CD4-positive, alpha-beta T cell (primary cell): Measurements from ENCODE around the gene MYCN. TPM values are rescaled to one million over a fixed set of nuclear protein-coding genes. Genes with fewer than 3 reads are reported as not detected.
"Not testable (repeated sequence)": the region's sequence is repeated elsewhere in the genome, so short reads cannot be mapped to it uniquely, and the experiment has no call there.

Experiments
- ATAC-seq: fragments of 200-7000 bp; cut with Tn5 transposase; one replicate; pipeline ENCODE4 v1.10.0; 2022; ENCODE audit warnings: mild to moderate bottlenecking; ENCODE audit not compliant: poor library complexity
- CTCF ChIA-PET: fragments of 350-600 bp; sonication (Branson Sonifier 250); formaldehyde crosslinking; loops from one replicate; lab custom pipeline; 2021; ENCODE audit warnings: antibody characterized with exemption, inconsistent platforms; lab: Charles Lee
- POLR2A ChIA-PET: fragments of 350-600 bp; sonication (Branson Sonifier 250); formaldehyde crosslinking; loops from one replicate; lab custom pipeline; 2021; ENCODE audit warnings: antibody characterized with exemption, inconsistent platforms; lab: Charles Lee
- DNase-seq, 14 experiments: peaks; one replicate each; pipeline ENCODE4 v3.0.0-alpha.2; 2013 to 2020; ENCODE audit warnings: mixed read lengths in 2 of 14
- H3K27ac ChIP-seq, 2 donors: one replicate each; pipeline versions ENCODE4 v1.5.1 to v1.7.0; 2013; ENCODE audit warnings: low read length in 2 of 2, low read depth in 1 of 2, mild to moderate bottlenecking in 1 of 2
- H3K27me3 ChIP-seq, 2 experiments: 1 replicate in 1 of 2; 2 replicates in 1 of 2; pipeline versions ENCODE4 v1.6.1 to v1.7.0; 2013; ENCODE audit warnings: low read length in 2 of 2, control low read depth in 1 of 2, mild to moderate bottlenecking in 1 of 2, moderate library complexity in 1 of 2; ENCODE audit not compliant: insufficient read depth in 2 of 2, control insufficient read depth in 1 of 2
- H3K36me3 ChIP-seq: one replicate; pipeline ENCODE4 v1.6.1; 2013; ENCODE audit warnings: low read length, control low read depth; ENCODE audit not compliant: insufficient read depth
- H3K4me1 ChIP-seq: one replicate; pipeline ENCODE4 v1.6.1; 2013; ENCODE audit warnings: low read length, control low read depth; ENCODE audit not compliant: insufficient read depth
- H3K4me3 ChIP-seq: one replicate; pipeline ENCODE4 v1.5.1; 2013; ENCODE audit warnings: mild to moderate bottlenecking, low read length, moderate library complexity
- H3K9me3 ChIP-seq, 2 experiments: 1 replicate in 1 of 2; 2 replicates in 1 of 2; pipeline versions ENCODE4 v1.6.1 to v1.7.0; 2013; ENCODE audit warnings: low read length in 2 of 2, mild to moderate bottlenecking in 2 of 2, control low read depth in 1 of 2, moderate library complexity in 1 of 2; ENCODE audit not compliant: control insufficient read depth in 1 of 2, insufficient read depth in 1 of 2
- H3K27ac Mint-ChIP-seq: one replicate; pipeline ENCODE4 v1.8.0; 2020; ENCODE audit warnings: mixed read lengths
- H3K27me3 Mint-ChIP-seq: one replicate; pipeline ENCODE4 v1.8.0; 2021; ENCODE audit warnings: mixed read lengths
- H3K36me3 Mint-ChIP-seq: one replicate; pipeline ENCODE4 v1.8.0; 2021; ENCODE audit warnings: low read depth, mixed read lengths
- H3K4me1 Mint-ChIP-seq: one replicate; pipeline ENCODE4 v1.8.0; 2021; ENCODE audit warnings: low read depth, mixed read lengths
- H3K4me3 Mint-ChIP-seq: one replicate; pipeline ENCODE4 v1.8.0; 2020; ENCODE audit warnings: mild to moderate bottlenecking, mixed read lengths
- H3K9me3 Mint-ChIP-seq: one replicate; pipeline ENCODE4 v1.8.0; 2020; ENCODE audit warnings: mixed read lengths
- intact Hi-C, 2 experiments: fragments of 100-400 bp; cut with DNase I in 1 of 2; cut with micrococcal nuclease in 1 of 2; formaldehyde crosslinking; loops; one replicate each; pipeline versions ENCODE4 v1.15.1 to v1.9.0; 2023 to 2025; cut with DNase I, micrococcal nuclease
- total RNA-seq, 174 experiments: library from RNA in 2 of 174; stranded (reverse) in 2 of 174; gene quantifications; one replicate each; pipeline ENCODE4 v1.2.3 and lab custom pipeline; 2021 to 2026
- TF ChIP-seq, protein P1 (sequence below): fragments of 200-600 bp; IDR thresholded peaks from one replicate; pipeline ENCODE4 v1.8.0; 2022; ENCODE audit warnings: antibody characterized with exemption, mild to moderate bottlenecking

Gene MYCN
- total RNA-seq, 2 experiments from 2014 or later, result 0.19 TPM; not detected in 1

DNA sequence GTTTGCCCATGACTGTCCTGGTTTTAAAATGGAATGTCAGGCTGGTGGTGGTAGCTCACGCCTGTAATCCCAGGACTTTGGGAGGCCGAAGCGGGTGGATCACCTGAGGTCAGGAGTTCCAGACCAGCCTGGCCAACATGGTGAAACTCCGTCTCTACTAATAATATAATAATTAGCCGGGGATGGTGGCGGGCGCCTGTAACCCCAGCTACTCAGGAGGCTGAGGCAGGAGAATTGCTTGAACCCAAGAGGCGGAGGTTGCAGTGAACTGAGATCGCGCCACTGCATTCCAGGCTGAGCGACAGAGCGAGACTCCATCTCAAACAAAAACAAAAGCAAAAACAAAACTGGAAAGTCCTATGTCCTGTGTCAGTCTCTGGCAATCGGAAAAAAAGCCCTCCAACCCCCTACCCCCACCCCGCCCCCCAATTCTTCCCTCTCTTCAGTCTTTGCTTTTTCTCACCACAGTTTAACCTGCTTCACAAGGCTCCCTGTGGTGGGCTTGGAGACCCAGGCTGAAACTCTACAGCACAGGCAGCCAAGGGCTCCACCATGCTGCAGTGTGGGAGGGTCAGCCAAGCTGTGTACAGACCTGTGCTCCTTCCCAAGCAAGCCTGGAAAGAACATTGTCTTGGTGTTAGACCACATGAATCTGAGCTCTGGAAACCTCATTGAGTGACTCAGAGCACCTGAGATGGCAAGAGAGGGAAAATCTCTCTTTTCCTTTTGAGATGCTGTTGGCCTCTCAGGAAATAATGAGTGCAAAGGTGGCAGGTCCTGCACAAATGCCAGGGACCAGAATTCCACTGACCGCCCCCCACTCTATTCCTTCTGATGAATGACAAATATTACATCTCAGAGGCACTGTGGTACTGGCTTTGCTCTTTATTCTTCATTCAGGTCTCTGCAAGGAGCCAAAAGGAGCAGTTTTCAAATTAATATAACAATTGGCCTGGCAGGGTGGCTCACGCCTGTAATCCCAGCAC, 16.7 kb downstream of the MYCN start:
- ChIA-PET CTCF (no interaction called here), POLR2A (interaction anchor here (1.5 kb wide), 1 partner anchor 9 kb away, joined by 4 read pairs; no protein-coding TSS in a partner anchor)
- Mint-ChIP-seq H3K4me3 (no peak overlapping the region), H3K27ac (no peak overlapping the region), H3K36me3 (no peaks in the 10 kb centered on the region), H3K4me1 (no peaks in the 10 kb centered on the region), H3K27me3 (no peaks in the 10 kb centered on the region), H3K9me3 (no peaks in the 10 kb centered on the region)
- intact Hi-C loops, result no loop called here
- Histone ChIP-seq H3K4me3 (no peak overlapping the region), H3K27me3 (no peaks in the 10 kb centered on the region), H3K4me1 (no peaks in the 10 kb centered on the region), H3K27ac (no peak overlapping the region), H3K36me3 (no peaks in the 10 kb centered on the region), H3K9me3 (no peaks in the 10 kb centered on the region)
- no peak for ATAC-seq
- TF ChIP-seq, protein P1, sequence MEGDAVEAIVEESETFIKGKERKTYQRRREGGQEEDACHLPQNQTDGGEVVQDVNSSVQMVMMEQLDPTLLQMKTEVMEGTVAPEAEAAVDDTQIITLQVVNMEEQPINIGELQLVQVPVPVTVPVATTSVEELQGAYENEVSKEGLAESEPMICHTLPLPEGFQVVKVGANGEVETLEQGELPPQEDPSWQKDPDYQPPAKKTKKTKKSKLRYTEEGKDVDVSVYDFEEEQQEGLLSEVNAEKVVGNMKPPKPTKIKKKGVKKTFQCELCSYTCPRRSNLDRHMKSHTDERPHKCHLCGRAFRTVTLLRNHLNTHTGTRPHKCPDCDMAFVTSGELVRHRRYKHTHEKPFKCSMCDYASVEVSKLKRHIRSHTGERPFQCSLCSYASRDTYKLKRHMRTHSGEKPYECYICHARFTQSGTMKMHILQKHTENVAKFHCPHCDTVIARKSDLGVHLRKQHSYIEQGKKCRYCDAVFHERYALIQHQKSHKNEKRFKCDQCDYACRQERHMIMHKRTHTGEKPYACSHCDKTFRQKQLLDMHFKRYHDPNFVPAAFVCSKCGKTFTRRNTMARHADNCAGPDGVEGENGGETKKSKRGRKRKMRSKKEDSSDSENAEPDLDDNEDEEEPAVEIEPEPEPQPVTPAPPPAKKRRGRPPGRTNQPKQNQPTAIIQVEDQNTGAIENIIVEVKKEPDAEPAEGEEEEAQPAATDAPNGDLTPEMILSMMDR, result no peak
- DNase-seq, result no peak

DNA sequence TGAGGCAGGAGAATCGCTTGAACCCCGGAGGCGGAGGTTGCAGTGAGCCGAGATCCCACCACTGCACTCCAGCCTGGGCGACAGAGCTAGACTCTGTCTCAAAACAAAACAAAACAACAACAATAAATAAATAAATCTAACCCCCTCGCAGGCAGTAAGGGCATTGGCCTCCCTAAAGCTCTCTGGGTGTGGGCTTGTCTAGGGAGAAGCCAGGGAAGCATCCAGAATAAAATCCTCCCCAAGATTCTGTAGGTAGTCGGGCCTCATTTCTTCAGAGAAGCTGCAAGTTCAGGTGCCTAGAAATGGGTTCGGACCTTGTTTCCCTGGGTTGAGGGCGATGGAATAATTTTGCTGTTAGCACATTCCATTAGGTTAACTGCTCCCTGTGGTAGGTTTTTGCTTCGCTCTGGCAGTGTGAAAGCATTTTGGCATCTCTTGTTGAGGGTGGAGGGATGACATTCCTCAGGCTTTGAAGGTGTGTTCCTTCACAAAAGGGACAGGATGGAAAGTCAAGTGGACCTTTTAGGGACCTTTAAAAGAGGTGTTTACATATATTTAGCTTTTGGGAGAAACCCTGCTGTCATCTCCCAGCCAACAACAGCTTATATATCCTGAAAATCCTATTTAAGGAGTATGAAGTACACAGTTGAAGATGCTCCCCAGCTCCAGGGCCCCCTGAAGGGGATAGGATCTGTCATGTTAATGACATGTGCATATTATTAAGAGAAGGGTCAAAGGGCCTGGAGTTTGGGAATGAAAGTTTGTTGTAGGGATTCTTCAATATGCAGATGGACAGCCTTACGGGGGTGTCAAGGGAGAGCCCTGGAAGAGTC, 17.7 kb downstream of the MYCN start:
- ChIA-PET POLR2A (no interaction called here), CTCF (no interaction called here)
- H3K27ac ChIP-seq, result no peak overlapping the region
- no peak overlapping the region for H3K4me3 ChIP-seq
- TF ChIP-seq, protein P1, result no peak
- no peaks in the 10 kb centered on the region for H3K36me3 Mint-ChIP-seq
- no peak overlapping the region for H3K4me3 Mint-ChIP-seq
- DNase-seq (no peak), ATAC-seq (no peak)
- no peaks in the 10 kb centered on the region for H3K9me3 ChIP-seq
- no peaks in the 10 kb centered on the region for H3K9me3 Mint-ChIP-seq
- no peak overlapping the region for H3K27ac Mint-ChIP-seq
- no peaks in the 10 kb centered on the region for H3K4me1 Mint-ChIP-seq
- H3K27me3 ChIP-seq, result no peaks in the 10 kb centered on the region
- intact Hi-C loops, result no loop called here
- no peaks in the 10 kb centered on the region for H3K4me1 ChIP-seq
- no peaks in the 10 kb centered on the region for H3K27me3 Mint-ChIP-seq
- no peaks in the 10 kb centered on the region for H3K36me3 ChIP-seq

DNA sequence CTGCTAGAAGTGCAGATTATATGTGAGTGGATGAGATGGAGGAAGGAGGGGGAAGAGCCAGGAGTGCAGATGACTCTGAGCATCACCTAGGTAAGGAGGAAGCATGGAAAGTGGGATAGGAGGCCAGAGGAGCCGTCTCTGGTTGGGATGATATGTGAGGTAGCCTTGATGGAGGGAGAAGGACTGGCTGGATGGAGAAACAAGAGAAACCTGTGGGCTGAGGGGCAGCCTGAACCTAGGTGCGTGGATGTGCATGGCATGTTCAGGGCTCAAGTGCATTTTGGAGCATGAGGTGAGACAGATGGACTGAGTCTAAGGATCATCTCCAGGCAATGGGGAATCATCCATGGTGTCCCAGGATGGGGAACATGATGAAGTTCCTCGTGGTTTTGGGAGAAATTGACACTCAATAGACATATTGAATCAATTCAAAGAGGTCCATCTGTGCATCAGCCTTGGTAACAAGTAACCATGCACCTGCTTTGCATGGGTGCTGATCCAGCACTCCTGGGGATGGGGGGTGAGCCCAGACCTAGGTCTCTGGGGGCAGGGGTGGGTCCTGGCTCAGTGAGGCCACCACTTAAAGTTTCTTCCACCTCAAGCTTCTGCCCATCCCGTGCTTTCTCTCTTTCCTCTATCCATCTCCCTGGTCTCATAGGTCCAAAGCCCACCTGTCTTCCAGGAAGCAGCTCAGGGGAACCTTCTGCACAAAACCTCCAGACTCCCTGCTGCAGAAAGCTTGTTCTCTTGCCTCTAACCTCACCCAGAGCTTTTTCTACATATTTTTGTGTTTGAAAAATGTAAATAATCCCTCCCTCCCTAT, 19.2 kb downstream of the MYCN start:
- H3K27ac Mint-ChIP-seq, result no peak overlapping the region
- ChIA-PET POLR2A (no interaction called here), CTCF (no interaction called here)
- DNase-seq, result no peak
- H3K9me3 Mint-ChIP-seq, result no peaks in the 10 kb centered on the region
- no peak overlapping the region for H3K4me3 Mint-ChIP-seq
- TF ChIP-seq, protein P1, result no peak
- Histone ChIP-seq H3K27ac (no peak overlapping the region), H3K27me3 (no peaks in the 10 kb centered on the region), H3K4me3 (no peak overlapping the region), H3K36me3 (no peaks in the 10 kb centered on the region), H3K9me3 (no peaks in the 10 kb centered on the region), H3K4me1 (peaks cover 5% of the 10 kb centered on the region)
- no peaks in the 10 kb centered on the region for H3K27me3 Mint-ChIP-seq
- no peak for ATAC-seq
- intact Hi-C loops, result no loop called here
- H3K36me3 Mint-ChIP-seq, result no peaks in the 10 kb centered on the region
- peaks cover 8% of the 10 kb centered on the region for H3K4me1 Mint-ChIP-seq

DNA sequence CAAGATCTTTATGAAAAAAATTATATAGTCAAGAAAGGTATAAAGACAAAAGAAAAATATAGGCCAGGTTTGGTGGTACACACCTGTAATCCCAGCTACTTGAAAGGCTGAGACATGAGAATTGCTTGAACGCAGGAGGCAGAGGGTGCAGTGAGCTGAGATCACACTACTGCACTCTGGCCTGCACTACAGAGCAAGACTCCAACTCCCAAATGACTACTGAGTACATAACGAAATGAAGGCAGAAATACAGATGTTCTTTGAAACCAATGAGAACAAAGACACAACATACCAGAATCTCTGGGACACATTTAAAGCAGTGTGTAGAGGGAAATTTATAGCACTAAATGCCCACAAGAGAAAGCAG, 19.8 kb downstream of the MYCN start:
- not testable (repeated sequence) for H3K4me3 ChIP-seq

More for the DNA sequence above, 19.8 kb downstream of the MYCN start:
- DNase-seq, H3K27me3 Mint-ChIP-seq, H3K36me3 Mint-ChIP-seq, H3K9me3 Mint-ChIP-seq, intact Hi-C loops, H3K27me3 ChIP-seq, H3K36me3 ChIP-seq, POLR2A ChIA-PET, ATAC-seq, H3K4me3 Mint-ChIP-seq, H3K27ac ChIP-seq, H3K27ac Mint-ChIP-seq, CTCF ChIA-PET, H3K9me3 ChIP-seq: not testable (repeated sequence)
- peaks cover 10% of the 10 kb centered on the region for H3K4me1 Mint-ChIP-seq
- H3K4me1 ChIP-seq, result peaks cover 11% of the 10 kb centered on the region
